ENCODE results near the gene ANGEL2. TPM values are rescaled to one million over a fixed set of nuclear protein-coding genes. Genes with fewer than 3 reads are reported as not detected.
A peak's percentile ranks its signal among the peaks of the same experiment; 100 is the strongest.

The ANGEL2 gene
- total RNA-seq, 1 donor from 2014 or later, result 36.6 TPM

DNA sequence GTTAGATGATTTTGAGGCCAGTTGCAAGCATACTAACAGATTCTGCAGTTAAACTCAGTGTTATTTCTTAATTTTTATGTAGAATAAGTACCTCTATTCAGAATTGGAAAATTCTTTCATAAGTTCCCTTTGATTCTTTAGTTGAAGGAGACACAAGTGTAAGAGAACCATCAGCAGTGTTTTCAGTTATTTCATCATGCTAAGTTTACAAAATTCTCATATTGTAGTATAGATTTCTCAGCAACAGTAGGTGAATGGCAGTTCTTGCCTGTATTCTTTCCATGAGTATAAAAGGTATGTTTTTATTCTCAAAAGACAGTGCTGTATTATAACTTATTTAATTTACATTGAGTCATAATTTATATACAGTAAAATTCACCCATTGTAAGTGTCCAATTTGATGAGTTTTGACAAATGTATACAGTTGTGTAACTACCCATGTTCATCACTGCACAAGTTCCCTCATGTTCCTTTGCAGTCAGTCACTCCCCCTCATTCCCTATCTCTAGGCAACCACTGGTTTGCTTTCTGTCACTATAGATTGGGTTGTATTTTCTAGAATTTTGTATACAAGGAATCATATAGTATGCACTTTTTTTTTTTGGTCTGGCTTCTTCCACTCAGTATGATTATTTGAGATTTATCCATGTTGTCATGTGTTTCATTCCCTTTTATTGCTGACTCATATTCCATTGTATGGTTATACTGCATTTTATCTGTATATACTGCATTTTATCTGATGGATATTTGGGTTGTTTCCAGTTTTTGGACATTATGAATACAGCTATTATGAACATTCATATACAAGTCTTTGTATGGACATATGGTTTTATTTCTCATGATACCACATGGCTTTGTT is 39.3 kb upstream of the ANGEL2 start:
- Histone ChIP-seq H3K27me3 (ENCODE audit: low read depth) (no peaks in the 10 kb centered on the region), H3K27ac (no peak overlapping the region), H3K4me3 (no peak overlapping the region), H3K36me3 (no peaks in the 10 kb centered on the region), H3K4me1 (peaks cover 23% of the 10 kb centered on the region), H3K9me3 (no peaks in the 10 kb centered on the region)
- TF ChIP-seq CTCF (IDR thresholded peaks at IDR 0.05), result no peak
- intact Hi-C loops (cut with DNase I), result no loop called here
- ATAC-seq (no peak), DNase-seq (no peak)

DNA sequence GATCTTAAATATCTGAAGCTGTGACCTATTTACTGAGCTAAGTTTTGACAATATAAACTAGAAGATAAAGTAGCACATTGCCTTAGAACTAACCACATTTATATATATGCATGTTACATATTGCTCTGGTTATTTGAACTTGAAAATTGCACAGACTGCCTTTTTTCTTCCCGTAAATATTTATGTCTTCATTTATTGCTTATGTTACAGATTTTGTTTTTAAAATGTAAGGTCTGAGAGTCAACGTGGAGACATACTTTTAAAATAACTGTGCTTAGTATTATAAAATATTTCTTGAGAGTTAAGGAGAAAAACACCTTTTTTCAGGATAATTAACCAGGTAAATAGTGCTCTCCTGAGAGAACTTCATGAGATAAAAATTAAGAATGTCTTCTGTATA is 38.5 kb upstream of the ANGEL2 start:
- H3K4me1 ChIP-seq, result peaks cover 23% of the 10 kb centered on the region
- TF ChIP-seq CTCF (IDR thresholded peaks at IDR 0.05), result no peak
- no peak for DNase-seq
- H3K9me3 ChIP-seq, result no peaks in the 10 kb centered on the region
- no peaks in the 10 kb centered on the region for H3K27me3 ChIP-seq (ENCODE audit: low read depth)
- no peak for ATAC-seq
- no peak overlapping the region for H3K27ac ChIP-seq
- H3K4me3 ChIP-seq, result no peak overlapping the region
- H3K36me3 ChIP-seq, result no peaks in the 10 kb centered on the region
- intact Hi-C loops (cut with DNase I), result no loop called here

- H3K36me3 ChIP-seq, result no peaks in the 10 kb centered on the region
- no peak overlapping the region for H3K27ac ChIP-seq
- H3K4me3 ChIP-seq, result no peak overlapping the region
- ATAC-seq (no peak), DNase-seq (no peak)
- intact Hi-C loops (cut with DNase I), result no loop called here
- no peaks in the 10 kb centered on the region for H3K9me3 ChIP-seq
- H3K27me3 ChIP-seq (ENCODE audit: low read depth), result peaks cover 1% of the 10 kb centered on the region
- H3K4me1 ChIP-seq, result peaks cover 23% of the 10 kb centered on the region
- TF ChIP-seq CTCF (IDR thresholded peaks at IDR 0.05), result no peak
These were observed 37.8 kb upstream of the ANGEL2 start for GRCh38 chr1:213053455-213053854.

- Histone ChIP-seq H3K36me3 (no peaks in the 10 kb centered on the region), H3K4me3 (peak overlapping the region; percentile 85), H3K27ac (peak overlapping the region; percentile 82), H3K9me3 (no peaks in the 10 kb centered on the region), H3K4me1 (peaks cover 23% of the 10 kb centered on the region), H3K27me3 (ENCODE audit: low read depth) (peaks cover 8% of the 10 kb centered on the region)
- intact Hi-C loops (cut with DNase I), result no loop called here
- TF ChIP-seq CTCF (IDR thresholded peaks at IDR 0.05), result no peak
- ATAC-seq (no peak), DNase-seq (no peak)
These were observed 36.2 kb upstream of the ANGEL2 start for GRCh38 chr1:213051881-213052202.

DNA sequence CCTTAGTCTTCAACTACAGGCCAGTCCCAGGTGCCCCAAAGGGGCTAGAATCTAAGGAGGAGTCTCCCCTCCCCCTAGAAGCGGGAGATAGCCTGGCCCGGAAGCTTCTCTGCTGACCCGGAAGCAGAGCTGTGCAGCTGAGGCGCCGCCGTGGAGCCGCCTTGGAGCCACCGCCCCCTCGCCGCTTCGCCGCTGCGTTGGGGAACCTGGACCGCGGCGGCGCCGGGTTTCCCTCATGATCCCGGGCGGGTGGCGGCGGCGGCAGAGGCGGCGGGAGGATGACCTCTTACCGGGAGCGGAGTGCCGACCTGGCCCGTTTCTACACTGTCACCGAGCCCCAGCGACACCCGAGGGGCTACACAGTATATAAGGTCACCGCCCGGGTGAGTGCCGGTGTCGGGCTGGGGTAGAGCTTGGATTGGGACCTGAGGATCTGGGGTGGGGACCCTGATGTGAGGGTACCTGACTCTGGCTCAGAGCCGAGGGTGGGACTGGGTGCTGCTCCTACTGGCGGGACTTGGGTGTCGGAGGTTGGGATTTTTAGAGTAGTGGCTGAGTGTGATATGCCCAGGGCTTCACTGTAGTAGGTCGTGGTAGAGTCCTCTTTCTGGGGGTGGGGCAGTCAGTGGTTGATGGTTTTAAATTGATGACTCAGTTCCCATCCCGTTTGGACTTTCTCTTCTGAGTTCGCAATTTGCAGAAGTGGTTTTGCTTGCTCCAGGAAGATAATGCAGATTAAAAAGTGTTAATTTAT is 35.6 kb upstream of the ANGEL2 start, which contains the start of gene RPS6KC1:
RPS6KC1 (plus strand) TSS at position 115 of the 754 bp plus-strand sequence; CDS start at position 279, 164 bp downstream.
- Histone ChIP-seq H3K27me3 (ENCODE audit: low read depth) (peaks cover 8% of the 10 kb centered on the region), H3K36me3 (no peaks in the 10 kb centered on the region), H3K4me1 (peaks cover 23% of the 10 kb centered on the region), H3K9me3 (no peaks in the 10 kb centered on the region), H3K4me3 (peak within 1 kb of the TSS; percentile 85), H3K27ac (peak within 1 kb of the TSS; percentile 82)
- intact Hi-C loops (cut with DNase I), result no loop called here
- no peak for TF ChIP-seq CTCF (IDR thresholded peaks at IDR 0.05)
- ATAC-seq (peak; percentile 98 to 100), DNase-seq (peak; percentile 93)
